HG02759 (cell line): ENCODE measurements around the gene PEF1.

Experiments
- ATAC-seq: cut with Tn5 transposase; IDR thresholded peaks from one replicate; pipeline ENCODE4 v1.9.1; 2021; ENCODE audit warnings: mild to moderate bottlenecking, moderate library complexity; ENCODE audit not compliant: unreplicated experiment

PEF1 gene

GRCh38 chr1:31671561-31672201, 27.0 kb upstream of the PEF1 start:
- ATAC-seq = no peak

GRCh38 chr1:31671147-31671546, 26.5 kb upstream of the PEF1 start:
- no peak for ATAC-seq

GRCh38 chr1:31670593-31670964, 25.9 kb upstream of the PEF1 start:
- ATAC-seq = no peak

- no peak for ATAC-seq
These were observed 25.3 kb upstream of the PEF1 start for GRCh38 chr1:31669786-31670592.

- no peak for ATAC-seq
These were observed 24.7 kb upstream of the PEF1 start for GRCh38 chr1:31669433-31669785.

GRCh38 chr1:31668303-31668883, 23.7 kb upstream of the PEF1 start:
- ATAC-seq = no peak

- no peak for ATAC-seq
These were observed 22.5 kb upstream of the PEF1 start for GRCh38 chr1:31667065-31667785.

- no peak for ATAC-seq
These were observed 21.7 kb upstream of the PEF1 start for GRCh38 chr1:31666263-31666963.

- no peak for ATAC-seq
These were observed 20.7 kb upstream of the PEF1 start for GRCh38 chr1:31665234-31665878.

- no peak for ATAC-seq
These were observed 19.9 kb upstream of the PEF1 start for GRCh38 chr1:31664528-31664927.

- ATAC-seq = no peak
These were observed 19.2 kb upstream of the PEF1 start for GRCh38 chr1:31663622-31664452.

GRCh38 chr1:31662463-31662862, 17.8 kb upstream of the PEF1 start:
- no peak for ATAC-seq

- no peak for ATAC-seq
These were observed 17.2 kb upstream of the PEF1 start for GRCh38 chr1:31661856-31662255.

- no peak for ATAC-seq
These were observed 16.3 kb upstream of the PEF1 start for GRCh38 chr1:31660871-31661455.

GRCh38 chr1:31659889-31660288, 15.2 kb upstream of the PEF1 start:
- ATAC-seq = no peak

GRCh38 chr1:31658721-31659120, 14.0 kb upstream of the PEF1 start:
- ATAC-seq = no peak

GRCh38 chr1:31657972-31658510, 13.4 kb upstream of the PEF1 start:
- ATAC-seq = no peak

- ATAC-seq = no peak
These were observed 12.5 kb upstream of the PEF1 start for GRCh38 chr1:31657020-31657804.
